ENCODE measurements around the gene GRM3. TPM values are rescaled to one million over a fixed set of nuclear protein-coding genes. Genes with fewer than 3 reads are reported as not detected.
A peak's percentile ranks its signal among the peaks of the same experiment; 100 is the strongest.

Gene GRM3
- total RNA-seq, 4 donors from 2014 or later = not detected

DNA sequence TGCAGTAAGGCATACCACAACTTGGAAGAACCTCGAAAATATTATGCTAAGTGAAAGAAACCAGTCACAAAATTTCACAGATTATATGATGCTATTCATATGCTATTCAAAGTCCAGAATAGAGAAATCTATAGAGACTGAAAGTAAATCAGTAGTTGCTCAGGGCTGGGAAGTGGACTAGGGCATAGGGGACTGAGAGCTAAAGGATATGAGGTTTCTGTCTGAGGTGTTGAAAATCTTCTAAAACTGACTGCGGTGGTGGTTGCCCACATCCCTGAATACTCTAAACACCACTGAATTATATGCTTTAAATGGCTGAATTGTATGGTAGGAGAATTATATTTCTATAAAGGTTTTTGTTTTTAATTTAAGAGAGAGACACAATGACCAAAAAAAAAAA, 254.5 kb downstream of the GRM3 start:
- intact Hi-C loops (cut with DNase I) = no loop called here
- Histone ChIP-seq H3K36me3 (no peaks in the 10 kb centered on the region), H3K4me3 (no peak overlapping the region), H3K9me3 (no peaks in the 10 kb centered on the region), H3K4me1 (no peaks in the 10 kb centered on the region), H3K27me3 (no peaks in the 10 kb centered on the region), H3K27ac (no peak overlapping the region)
- TF ChIP-seq, protein P1, sequence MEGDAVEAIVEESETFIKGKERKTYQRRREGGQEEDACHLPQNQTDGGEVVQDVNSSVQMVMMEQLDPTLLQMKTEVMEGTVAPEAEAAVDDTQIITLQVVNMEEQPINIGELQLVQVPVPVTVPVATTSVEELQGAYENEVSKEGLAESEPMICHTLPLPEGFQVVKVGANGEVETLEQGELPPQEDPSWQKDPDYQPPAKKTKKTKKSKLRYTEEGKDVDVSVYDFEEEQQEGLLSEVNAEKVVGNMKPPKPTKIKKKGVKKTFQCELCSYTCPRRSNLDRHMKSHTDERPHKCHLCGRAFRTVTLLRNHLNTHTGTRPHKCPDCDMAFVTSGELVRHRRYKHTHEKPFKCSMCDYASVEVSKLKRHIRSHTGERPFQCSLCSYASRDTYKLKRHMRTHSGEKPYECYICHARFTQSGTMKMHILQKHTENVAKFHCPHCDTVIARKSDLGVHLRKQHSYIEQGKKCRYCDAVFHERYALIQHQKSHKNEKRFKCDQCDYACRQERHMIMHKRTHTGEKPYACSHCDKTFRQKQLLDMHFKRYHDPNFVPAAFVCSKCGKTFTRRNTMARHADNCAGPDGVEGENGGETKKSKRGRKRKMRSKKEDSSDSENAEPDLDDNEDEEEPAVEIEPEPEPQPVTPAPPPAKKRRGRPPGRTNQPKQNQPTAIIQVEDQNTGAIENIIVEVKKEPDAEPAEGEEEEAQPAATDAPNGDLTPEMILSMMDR (IDR thresholded peaks at IDR 0.05) = no peak
- TF ChIP-seq POLR2A (IDR thresholded peaks at IDR 0.05) = no peak
- WGBS, 2 donors = 78 to 87% methylated on average over 2 of the region's 2 CpGs
- DNase-seq = no peak

DNA sequence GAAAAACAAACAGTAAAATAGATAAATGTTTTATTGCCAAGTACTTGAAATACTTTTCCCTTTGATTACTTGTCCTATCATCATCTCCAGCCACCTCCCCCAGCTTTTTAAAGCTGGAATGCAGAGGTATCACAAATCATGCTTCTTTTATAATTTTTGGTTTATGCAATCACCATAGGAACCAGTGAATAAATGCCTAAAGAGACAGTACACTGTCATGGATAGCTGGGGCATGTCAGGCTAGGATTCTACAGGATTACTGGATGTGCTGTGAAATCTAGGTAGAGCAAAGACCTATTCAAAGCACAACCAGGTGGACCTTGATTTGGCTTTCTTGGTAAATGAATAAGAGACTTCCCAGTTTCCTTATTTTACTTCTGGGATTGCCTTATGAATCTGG, 257.2 kb downstream of the GRM3 start:
- Histone ChIP-seq H3K9me3 (no peaks in the 10 kb centered on the region), H3K4me1 (no peaks in the 10 kb centered on the region), H3K27me3 (no peaks in the 10 kb centered on the region), H3K36me3 (no peaks in the 10 kb centered on the region), H3K27ac (no peak overlapping the region), H3K4me3 (no peak overlapping the region)
- intact Hi-C loops (cut with DNase I) = no loop called here
- TF ChIP-seq, protein P1 (IDR thresholded peaks at IDR 0.05) = no peak
- no peak for TF ChIP-seq POLR2A (IDR thresholded peaks at IDR 0.05)
- no peak for DNase-seq

- no peaks in the 10 kb centered on the region for H3K4me1 ChIP-seq
- no peaks in the 10 kb centered on the region for H3K36me3 ChIP-seq
- no peaks in the 10 kb centered on the region for H3K9me3 ChIP-seq
- DNase-seq = no peak
- H3K27me3 ChIP-seq = no peaks in the 10 kb centered on the region
- no peak overlapping the region for H3K4me3 ChIP-seq
- TF ChIP-seq, protein P1 (IDR thresholded peaks at IDR 0.05) = peak in 3 of 6 experiments; percentile 13 to 29 (median 14)
- TF ChIP-seq POLR2A (IDR thresholded peaks at IDR 0.05) = no peak
- intact Hi-C loops (cut with DNase I) = no loop called here
- no peak overlapping the region for H3K27ac ChIP-seq
- 22 to 28% methylated on average over 3 of the region's 3 CpGs for WGBS, 2 donors
These were observed 261.5 kb downstream of the GRM3 start for GRCh38 chr7:86904949-86905834.

GRCh38 chr7:86908948-86909347, 265.2 kb downstream of the GRM3 start:
- TF ChIP-seq, protein P1 (IDR thresholded peaks at IDR 0.05) = no peak
- no peak for TF ChIP-seq POLR2A (IDR thresholded peaks at IDR 0.05)
- H3K36me3 ChIP-seq = no peaks in the 10 kb centered on the region
- WGBS, 2 donors = 33 to 57% methylated on average over 1 of the region's 1 CpG
- no peak overlapping the region for H3K27ac ChIP-seq
- H3K4me3 ChIP-seq = no peak overlapping the region
- no peaks in the 10 kb centered on the region for H3K9me3 ChIP-seq
- H3K27me3 ChIP-seq = no peaks in the 10 kb centered on the region
- no peaks in the 10 kb centered on the region for H3K4me1 ChIP-seq
- intact Hi-C loops (cut with DNase I) = no loop called here
- no peak for DNase-seq

DNA sequence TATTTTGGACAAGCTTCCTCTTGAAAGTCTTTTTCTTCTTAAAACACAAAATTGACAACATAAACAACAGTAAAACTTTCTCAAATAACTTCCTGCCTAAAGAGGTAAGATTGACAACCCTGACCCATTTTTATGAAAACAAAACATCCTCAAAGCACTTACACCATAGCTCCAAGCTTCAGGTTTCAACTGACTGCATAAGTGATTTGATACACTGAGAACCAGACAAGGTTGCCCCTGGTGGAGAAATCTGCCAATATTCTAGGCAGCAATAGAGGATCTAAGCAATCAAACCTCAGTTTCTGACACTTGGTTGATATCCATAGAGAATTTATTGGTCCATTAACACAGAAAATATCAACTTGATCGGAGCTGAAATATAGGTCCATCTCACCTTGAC, 267.9 kb downstream of the GRM3 start:
- intact Hi-C loops (cut with DNase I) = no loop called here
- no peaks in the 10 kb centered on the region for H3K27me3 ChIP-seq
- 93 to 100% methylated on average over 1 of the region's 1 CpG for WGBS, 2 donors

More for the DNA sequence above, 267.9 kb downstream of the GRM3 start:
- TF ChIP-seq, protein P1 (IDR thresholded peaks at IDR 0.05) = no peak
- TF ChIP-seq POLR2A (IDR thresholded peaks at IDR 0.05) = no peak
- no peaks in the 10 kb centered on the region for H3K4me1 ChIP-seq
- no peak for DNase-seq
- H3K27ac ChIP-seq = no peak overlapping the region
- H3K36me3 ChIP-seq = no peaks in the 10 kb centered on the region
- no peaks in the 10 kb centered on the region for H3K9me3 ChIP-seq
- no peak overlapping the region for H3K4me3 ChIP-seq
